ENCODE data around the gene SOX5.
"Not testable (repeated sequence)": the region's sequence is repeated elsewhere in the genome, so short reads cannot be mapped to it uniquely, and the experiment has no call there.

The SOX5 gene

GRCh38 chr12:23906329-23906728 lies 43.1 kb downstream of the SOX5 start:
- DNase-seq: no peak

- DNase-seq: no peak
Measured at GRCh38 chr12:23899434-23899833, 50.0 kb downstream of the SOX5 start.

- no peak for DNase-seq
Measured at GRCh38 chr12:23898121-23898520, 51.3 kb downstream of the SOX5 start.

- DNase-seq: no peak
Measured at GRCh38 chr12:23895792-23896218, 53.7 kb downstream of the SOX5 start.

DNA sequence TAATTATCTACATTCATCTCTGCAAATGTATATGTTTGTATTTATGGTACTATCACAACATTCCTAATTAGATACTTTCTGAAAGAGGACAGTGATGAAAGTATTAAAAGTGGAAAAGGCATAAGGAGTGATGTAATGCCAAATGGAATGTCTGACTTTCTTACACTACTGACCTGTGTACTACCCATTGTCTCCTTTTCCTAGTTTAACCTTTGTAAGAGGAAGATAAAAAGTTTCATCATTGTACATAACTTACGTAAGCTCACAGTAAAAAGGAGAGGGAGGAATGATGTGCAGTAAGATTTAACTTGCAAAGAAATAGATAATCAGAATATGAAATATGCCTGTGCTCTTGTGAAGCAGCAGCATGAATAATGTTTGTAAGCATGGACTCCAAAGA lies 55.9 kb downstream of the SOX5 start:
- no peak for DNase-seq

- DNase-seq: no peak
Measured at GRCh38 chr12:23891115-23891514, 58.4 kb downstream of the SOX5 start.

GRCh38 chr12:23889069-23889440 lies 60.4 kb downstream of the SOX5 start:
- DNase-seq: no peak

DNA sequence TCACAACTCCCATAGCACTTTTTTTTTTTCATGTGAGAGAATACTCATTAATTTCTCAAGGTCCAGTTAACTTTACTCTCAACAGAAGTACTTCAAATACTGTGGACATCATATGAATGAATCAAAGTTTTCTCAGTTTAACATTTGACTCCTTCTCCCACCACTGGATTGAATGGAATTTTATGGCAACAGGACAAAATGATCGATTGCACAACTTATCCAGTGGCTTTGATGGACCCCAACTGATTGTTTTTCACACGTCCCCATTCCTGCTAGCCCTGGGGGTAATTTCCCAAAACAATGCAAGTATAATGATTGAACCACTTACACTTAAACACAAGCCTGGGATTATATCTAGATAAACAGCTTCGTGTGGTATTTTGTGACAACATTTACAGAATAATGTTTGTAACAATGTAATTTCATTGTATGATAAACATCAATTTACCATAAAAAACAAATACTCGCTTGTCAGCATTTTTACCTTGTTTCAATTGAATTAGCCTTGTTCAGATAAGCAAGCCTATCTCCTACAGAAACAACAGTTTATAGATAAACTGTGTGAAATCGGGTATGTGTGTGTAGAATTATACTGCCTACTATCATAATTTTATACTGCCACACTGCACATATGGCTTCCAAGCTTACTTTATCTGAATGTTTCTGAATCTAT lies 60.9 kb downstream of the SOX5 start:
- DNase-seq: no peak

DNA sequence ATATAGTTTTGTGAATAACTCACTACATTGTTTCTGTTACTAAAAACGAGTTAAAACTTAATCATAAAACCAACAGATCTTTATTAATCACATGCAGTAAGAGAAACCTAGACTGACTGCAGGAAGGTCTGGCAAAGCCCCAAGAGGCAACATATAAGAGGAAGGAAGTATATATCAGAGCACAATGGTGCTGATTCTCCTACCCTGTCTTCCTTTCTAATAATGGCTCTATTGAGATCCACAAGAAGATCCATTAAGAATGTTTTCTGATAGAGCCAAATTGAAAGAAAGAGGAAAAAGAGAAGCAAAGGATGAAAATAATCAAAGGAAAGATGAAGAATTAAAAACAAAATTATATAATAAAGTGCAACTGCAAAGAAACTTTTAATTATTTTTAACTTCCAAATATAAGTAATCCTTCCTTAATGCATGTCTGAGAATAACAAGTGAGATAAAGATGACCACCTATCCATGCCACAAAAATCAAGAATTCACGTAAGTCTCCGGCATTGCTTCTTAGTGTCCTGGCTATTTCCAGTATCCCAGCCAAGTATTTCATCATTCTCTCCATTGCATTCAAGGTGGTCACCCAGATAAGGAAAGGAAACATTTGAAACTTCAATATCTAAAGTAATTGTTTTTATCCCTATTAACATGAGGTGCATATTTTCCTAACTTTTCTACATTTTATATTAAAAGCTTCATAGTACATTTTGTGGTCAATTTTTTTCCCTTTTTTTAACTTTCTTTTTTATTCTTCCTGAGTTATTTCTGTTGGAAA lies 62.2 kb downstream of the SOX5 start:
- no peak for DNase-seq

GRCh38 chr12:23885394-23885793 lies 64.1 kb downstream of the SOX5 start:
- no peak for DNase-seq

DNA sequence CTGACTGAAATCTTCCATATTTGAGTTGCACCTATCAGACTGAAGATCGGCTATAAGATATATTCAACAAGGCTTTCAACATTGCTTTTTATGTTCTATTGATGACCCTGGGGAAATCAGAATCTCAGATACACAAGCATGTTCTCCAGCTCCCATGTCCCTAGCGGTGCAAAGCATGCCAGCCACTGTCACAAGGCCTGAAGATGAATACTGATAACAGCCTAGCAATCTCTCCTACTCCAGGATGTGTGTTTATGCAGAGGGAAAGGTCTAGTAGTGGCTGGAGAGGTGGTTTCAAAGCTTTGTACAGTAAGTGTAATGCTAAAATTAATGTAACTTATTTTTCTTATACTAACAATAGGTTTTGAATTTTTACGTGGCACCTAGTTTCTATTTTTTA lies 64.6 kb downstream of the SOX5 start:
- no peak for DNase-seq

- no peak for DNase-seq
Measured at GRCh38 chr12:23880988-23881387, 68.5 kb downstream of the SOX5 start.

DNA sequence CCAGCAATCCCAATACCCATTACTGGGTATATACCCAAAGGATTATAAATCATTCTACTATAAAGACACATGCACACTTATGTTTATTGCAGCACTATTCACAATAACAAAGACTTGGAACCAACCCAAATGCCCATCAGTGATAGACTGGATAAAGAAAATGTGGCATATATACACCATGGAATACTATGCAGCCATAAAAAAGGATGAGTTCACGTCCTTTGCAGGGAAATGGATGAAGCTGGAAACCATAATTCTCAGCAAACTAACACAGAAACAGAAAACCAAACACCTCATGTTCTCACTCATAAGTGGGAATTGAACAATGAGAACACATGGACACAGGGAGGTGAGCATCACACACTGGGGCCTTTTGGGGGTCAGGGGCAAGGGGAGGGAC lies 72.9 kb downstream of the SOX5 start:
- DNase-seq: not testable (repeated sequence)

DNA sequence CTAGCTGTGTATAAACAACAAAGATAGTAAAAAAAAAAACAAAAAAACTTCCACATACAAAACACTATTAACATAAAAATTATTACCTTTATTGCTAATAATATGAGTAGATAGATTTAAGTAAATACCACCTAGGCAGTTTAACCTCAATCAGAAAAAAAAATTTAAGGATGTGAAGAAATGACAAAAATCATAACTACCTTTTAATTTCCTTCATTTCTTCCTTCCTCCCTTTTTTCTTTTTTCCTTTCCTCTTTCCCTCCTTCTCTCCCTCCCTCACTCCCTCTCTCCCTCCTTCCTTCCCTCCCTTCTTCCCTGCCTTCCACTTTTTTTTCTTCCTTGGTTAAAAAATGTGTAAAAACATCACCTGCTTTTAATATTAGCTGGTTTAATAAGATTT lies 81.7 kb downstream of the SOX5 start:
- DNase-seq: no peak

- no peak for DNase-seq
Measured at GRCh38 chr12:23862701-23863100, 86.8 kb downstream of the SOX5 start.

- DNase-seq: no peak
Measured at GRCh38 chr12:23860019-23860418, 89.5 kb downstream of the SOX5 start.

GRCh38 chr12:23857178-23857577 lies 92.3 kb downstream of the SOX5 start:
- no peak for DNase-seq

DNA sequence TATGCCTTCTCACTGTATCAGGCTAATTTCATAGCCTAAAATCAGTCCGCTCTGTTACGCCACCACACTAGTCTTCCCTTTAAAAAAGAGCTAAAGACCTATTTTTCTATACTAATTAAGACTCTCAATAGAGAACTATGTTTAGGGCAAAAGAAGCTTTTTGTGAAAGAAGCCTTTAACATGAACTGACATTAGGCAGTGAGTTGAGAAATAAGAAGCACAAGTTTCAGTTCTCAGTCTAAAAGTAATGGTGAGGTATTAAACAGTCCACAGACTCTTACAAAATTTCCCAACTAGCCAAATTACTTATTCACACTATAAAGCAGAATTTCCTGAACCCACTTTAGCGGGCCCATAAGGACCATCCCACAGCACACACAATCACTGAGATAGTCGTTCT lies 93.7 kb downstream of the SOX5 start:
- DNase-seq: no peak

GRCh38 chr12:23854598-23854997 lies 94.9 kb downstream of the SOX5 start:
- no peak for DNase-seq

GRCh38 chr12:23853640-23854039 lies 95.8 kb downstream of the SOX5 start:
- DNase-seq: no peak

- no peak for DNase-seq
Measured at GRCh38 chr12:23851602-23852001, 97.9 kb downstream of the SOX5 start.

DNA sequence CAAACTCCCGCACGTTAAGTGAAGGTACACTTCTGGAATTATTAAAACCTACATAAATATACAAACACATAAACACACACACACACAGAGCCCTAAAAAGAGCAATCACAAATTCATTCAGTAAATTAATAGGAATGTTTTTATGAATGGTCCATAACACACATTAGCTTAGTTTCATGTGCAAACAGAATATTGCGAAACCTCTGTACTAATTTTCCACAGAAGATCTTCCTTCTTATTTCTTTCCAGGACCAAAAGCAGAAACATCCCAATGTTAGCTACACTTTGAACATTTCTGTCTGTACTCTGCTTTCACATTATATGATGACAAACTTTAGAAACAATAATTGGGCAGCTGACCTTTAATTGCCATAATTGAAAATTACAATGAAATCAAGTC lies 101.6 kb downstream of the SOX5 start:
- no peak for DNase-seq

DNA sequence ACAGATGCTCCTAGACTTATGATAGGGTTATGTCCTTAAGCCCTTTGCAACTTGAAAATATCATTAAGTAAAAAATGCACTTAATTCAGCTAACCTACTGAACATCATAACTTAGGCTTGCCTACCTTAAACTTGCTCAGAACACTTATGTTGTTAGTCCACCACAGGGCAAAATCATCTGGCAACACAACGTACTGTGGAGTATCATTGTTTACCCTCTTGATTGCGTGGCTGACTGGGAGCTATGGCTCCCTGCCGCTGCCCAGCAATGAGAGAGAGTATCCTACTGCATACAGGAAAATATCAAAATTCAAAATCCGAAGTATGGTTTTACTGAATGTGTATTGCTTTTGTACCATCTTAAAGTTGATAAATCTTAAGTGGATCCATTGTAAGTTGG lies 105.5 kb downstream of the SOX5 start:
- DNase-seq: no peak

DNA sequence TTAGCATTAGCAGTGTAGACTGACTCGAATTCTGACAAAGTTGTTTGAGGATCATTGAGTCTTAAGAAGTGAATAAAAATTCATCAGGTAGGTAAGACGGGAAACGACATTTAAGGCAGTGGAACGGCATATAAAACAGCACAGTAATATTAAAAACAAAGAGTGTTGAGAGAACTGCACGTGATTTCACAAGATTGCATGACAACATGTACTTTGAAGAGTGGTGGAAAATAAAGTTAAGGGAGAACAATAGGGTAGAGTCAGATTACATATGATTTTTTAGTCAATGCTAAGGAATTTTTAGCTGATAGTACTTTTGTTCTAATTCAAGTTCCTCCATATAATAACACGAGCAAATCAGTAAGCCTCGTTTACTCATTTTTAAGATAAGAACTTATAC lies 115.4 kb downstream of the SOX5 start:
- DNase-seq: no peak

- DNase-seq: no peak
Measured at GRCh38 chr12:23831739-23832138, 117.7 kb downstream of the SOX5 start.

All from suppressor macrophage treated with lipopolysaccharide for 1 hour (primary cell).